ENCODE measurements around the gene OSBPL5. TPM values are rescaled to one million over a fixed set of nuclear protein-coding genes. Genes with fewer than 3 reads are reported as not detected.

The OSBPL5 gene
- polyA plus RNA-seq, 2 of the 4 experiments (the other 2 are of a cell fraction), result 1.6 to 4.6 TPM

DNA sequence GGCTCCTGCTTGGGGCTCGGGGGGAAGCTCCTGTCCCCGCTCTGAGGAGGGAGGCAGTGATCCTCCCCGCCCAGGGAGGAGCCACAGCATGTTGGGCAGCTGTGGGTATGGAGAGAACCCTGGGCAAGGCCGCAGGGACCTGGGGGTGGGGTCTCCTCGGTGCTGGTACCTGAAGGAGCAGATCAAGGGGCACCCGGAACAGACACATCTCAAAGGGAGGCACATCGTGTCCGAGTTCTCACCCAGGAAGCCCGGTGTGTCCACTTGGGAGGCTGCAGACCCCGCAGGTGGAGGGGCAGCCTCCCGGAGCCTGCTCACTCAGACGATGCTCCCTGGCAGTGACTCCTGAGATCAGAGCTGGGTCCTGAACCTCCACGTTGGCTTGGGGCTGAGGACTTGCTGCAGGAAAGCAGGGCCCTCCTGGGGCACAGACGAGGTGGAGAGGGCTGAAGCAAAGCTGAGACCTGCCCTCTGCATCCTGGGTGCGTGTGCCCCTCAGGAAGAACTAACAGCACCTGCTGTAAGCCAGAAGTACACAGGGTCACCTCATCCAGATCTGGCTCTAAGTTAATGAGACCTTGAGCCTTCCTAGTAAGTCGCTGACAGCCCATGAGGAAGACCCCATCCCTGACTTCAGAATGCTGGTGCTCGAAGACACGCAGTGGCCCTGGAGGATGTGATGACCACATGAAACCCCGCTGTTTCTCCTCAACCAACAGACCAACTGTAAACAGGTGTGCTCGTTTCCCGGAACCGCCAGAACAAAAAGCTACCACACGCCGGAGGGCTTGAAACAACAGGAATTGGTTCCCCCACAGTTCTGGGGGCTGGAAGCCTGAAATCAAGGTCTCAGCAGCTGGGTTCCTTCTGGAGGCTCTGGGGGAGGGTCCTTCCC, 5.9 kb upstream of the OSBPL5 start:
- POLR2A ChIA-PET, result no interaction called here
- no peak overlapping the region for H3K4me2 ChIP-seq
- H3K9me3 ChIP-seq, result peaks cover 7% of the 10 kb centered on the region
- FAIRE-seq (no peak), ATAC-seq (0 out of 6 replicates have a peak, but pooled peaks of 1 of the 2 experiments have one; percentile 5), DNase-seq (ENCODE audit: low read depth in 1 of 2, low spot score in 1 of 2) (no peak)
- peaks cover 9% of the 10 kb centered on the region; the same call in 2 of the 3 replicates for H3K4me1 ChIP-seq
- TF ChIP-seq RNF2 (IDR thresholded peaks at IDR 0.05; ENCODE audit: borderline replicate concordance, low read depth), result no peak
- TF ChIP-seq POLR2AphosphoS2 (conservative IDR thresholded peaks at IDR 0.05; ENCODE audit: low read length), result no peak
- TF ChIP-seq USF2 (IDR thresholded peaks at IDR 0.05), result no peak
- TF ChIP-seq, protein P1, sequence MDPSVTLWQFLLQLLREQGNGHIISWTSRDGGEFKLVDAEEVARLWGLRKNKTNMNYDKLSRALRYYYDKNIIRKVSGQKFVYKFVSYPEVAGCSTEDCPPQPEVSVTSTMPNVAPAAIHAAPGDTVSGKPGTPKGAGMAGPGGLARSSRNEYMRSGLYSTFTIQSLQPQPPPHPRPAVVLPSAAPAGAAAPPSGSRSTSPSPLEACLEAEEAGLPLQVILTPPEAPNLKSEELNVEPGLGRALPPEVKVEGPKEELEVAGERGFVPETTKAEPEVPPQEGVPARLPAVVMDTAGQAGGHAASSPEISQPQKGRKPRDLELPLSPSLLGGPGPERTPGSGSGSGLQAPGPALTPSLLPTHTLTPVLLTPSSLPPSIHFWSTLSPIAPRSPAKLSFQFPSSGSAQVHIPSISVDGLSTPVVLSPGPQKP (IDR thresholded peaks at IDR 0.05; ENCODE audit: low read depth, low read length), result no peak
- no peak overlapping the region for H3K4me3 ChIP-seq
- WGBS (ENCODE audit: missing lambda C conversion rate), result 51% methylated on average over 24 of the region's 24 CpGs
- no peak overlapping the region for H3K27ac ChIP-seq
- CTCF ChIA-PET, result interaction anchor here (1.3 kb wide), 2 partner anchors 24 to 47 kb away, joined by 3 to 5 read pairs; no protein-coding TSS in a partner anchor

GRCh38 chr11:3170044-3170755, 5.1 kb upstream of the OSBPL5 start:
- H3K4me2 ChIP-seq, result no peak overlapping the region
- no peak overlapping the region for H3K4me3 ChIP-seq
- H3K4me1 ChIP-seq, result peaks cover 9% of the 10 kb centered on the region; the same call in 2 of the 3 replicates
- TF ChIP-seq HMGXB4 (CRISPR knock-in tag; IDR thresholded peaks at IDR 0.05; ENCODE audit: borderline replicate concordance) (no peak), NFE2L2 (conservative IDR thresholded peaks at IDR 0.05; ENCODE audit: low read length) (no peak), CEBPB (IDR thresholded peaks at IDR 0.05) (no peak), RFX5 (IDR thresholded peaks at IDR 0.05) (no peak), HEYL (CRISPR knock-in tag; IDR thresholded peaks at IDR 0.05) (no peak), RCOR1 (IDR thresholded peaks at IDR 0.05; ENCODE audit: low read depth, low read length) (no peak), REST (IDR thresholded peaks at IDR 0.05) (no peak), RARB (CRISPR knock-in tag; IDR thresholded peaks at IDR 0.05) (no peak), POLR2AphosphoS2 (conservative IDR thresholded peaks at IDR 0.05; ENCODE audit: low read length) (no peak), FOXS1 (CRISPR knock-in tag; IDR thresholded peaks at IDR 0.05) (no peak), RAD21 (conservative IDR thresholded peaks at IDR 0.05 in 1 of 2, IDR thresholded peaks at IDR 0.05 in 1 of 2) (no peak), ATOH8 (CRISPR knock-in tag; IDR thresholded peaks at IDR 0.05; ENCODE audit: low read depth) (no peak), FOSB (CRISPR knock-in tag; IDR thresholded peaks at IDR 0.05) (no peak), CBX8 (IDR thresholded peaks at IDR 0.05) (no peak)
- TF ChIP-seq, protein P1 (IDR thresholded peaks at IDR 0.05; ENCODE audit: low read depth, low read length), result no peak
- TF ChIP-seq, protein P2, sequence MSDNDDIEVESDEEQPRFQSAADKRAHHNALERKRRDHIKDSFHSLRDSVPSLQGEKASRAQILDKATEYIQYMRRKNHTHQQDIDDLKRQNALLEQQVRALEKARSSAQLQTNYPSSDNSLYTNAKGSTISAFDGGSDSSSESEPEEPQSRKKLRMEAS (IDR thresholded peaks at IDR 0.05), result no peak
- TF ChIP-seq, protein P3, sequence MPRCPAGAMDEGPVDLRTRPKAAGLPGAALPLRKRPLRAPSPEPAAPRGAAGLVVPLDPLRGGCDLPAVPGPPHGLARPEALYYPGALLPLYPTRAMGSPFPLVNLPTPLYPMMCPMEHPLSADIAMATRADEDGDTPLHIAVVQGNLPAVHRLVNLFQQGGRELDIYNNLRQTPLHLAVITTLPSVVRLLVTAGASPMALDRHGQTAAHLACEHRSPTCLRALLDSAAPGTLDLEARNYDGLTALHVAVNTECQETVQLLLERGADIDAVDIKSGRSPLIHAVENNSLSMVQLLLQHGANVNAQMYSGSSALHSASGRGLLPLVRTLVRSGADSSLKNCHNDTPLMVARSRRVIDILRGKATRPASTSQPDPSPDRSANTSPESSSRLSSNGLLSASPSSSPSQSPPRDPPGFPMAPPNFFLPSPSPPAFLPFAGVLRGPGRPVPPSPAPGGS (IDR thresholded peaks at IDR 0.05), result no peak
- ATAC-seq, result no peak; a peak in 1 of 6 replicates
- POLR2A ChIA-PET, result no interaction called here
- no peak for FAIRE-seq
- CTCF ChIA-PET, result interaction anchor here (1.3 to 1.5 kb wide), 3 partner anchors 25 to 79 kb away, joined by 3 to 5 read pairs (median 5); no protein-coding TSS in a partner anchor
- no peaks in the 10 kb centered on the region; the same call in 2 of the 3 replicates for H3K9me3 ChIP-seq
- no peak for DNase-seq (ENCODE audit: low read depth in 1 of 2, low spot score in 1 of 2)
- 62% methylated on average over 11 of the region's 18 CpGs for WGBS (ENCODE audit: missing lambda C conversion rate)
- no peak overlapping the region for H3K27ac ChIP-seq
